GM19043 (cell line): ENCODE data around the gene UGT1A6.

Experiments used
- ATAC-seq: cut with Tn5 transposase; IDR thresholded peaks from one replicate; pipeline ENCODE4 v1.9.1; 2021; ENCODE audit warnings: low read depth; ENCODE audit not compliant: unreplicated experiment

Gene UGT1A6

DNA sequence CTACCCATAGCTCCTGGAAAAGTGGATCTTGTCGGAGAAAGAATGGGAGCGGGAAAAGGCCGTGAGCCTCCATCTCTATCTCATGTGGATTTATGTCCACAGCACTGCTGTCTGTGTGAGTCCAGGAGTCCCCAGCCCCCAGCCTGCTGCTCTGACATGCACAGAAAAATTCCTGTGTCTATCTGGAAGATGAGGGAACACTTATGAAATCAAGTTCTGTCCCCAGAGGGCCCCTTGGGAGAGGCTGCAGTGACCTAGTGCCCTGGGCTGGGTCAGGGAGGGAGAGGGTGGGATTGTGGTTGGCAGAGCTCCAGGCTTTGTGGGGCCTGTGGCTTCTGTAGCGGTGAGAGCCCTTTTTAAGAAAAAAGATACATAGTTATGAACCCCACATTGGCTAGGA, 124.1 kb downstream of the UGT1A6 start:
- ATAC-seq: no peak

DNA sequence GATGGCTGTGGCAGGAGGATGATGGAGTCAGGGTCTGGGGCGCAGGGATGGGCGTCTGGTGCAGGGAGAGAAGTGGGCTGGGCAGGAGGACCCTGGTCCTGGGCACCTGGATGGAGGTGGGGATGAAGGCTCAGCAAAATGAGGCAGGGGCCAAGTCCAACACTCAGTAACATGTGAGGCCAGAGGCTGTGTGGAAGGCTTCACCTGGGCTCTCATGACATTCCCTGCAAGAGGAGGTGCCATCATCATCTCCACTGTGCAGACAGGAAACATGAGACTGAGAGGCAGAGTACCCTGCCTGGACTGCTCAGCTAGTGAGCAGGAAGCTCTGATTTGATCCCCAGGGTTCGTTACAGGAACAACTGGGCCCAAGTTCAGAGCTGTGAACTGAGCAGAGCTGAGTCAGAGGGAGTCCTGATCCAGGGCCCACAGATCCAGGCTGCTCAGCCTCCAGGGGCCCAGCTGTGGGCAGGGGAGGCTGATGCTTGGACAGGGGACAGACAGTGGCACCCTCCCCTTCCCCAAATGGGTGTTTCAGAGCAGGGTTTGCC, 124.7 kb downstream of the UGT1A6 start:
- ATAC-seq: no peak

- no peak for ATAC-seq
Observed at GRCh38 chr2:233817995-233818638, 125.4 kb downstream of the UGT1A6 start.

- ATAC-seq: no peak
Observed at GRCh38 chr2:233818639-233819621, 126.2 kb downstream of the UGT1A6 start.

GRCh38 chr2:233819884-233820773, 127.4 kb downstream of the UGT1A6 start:
- no peak for ATAC-seq

DNA sequence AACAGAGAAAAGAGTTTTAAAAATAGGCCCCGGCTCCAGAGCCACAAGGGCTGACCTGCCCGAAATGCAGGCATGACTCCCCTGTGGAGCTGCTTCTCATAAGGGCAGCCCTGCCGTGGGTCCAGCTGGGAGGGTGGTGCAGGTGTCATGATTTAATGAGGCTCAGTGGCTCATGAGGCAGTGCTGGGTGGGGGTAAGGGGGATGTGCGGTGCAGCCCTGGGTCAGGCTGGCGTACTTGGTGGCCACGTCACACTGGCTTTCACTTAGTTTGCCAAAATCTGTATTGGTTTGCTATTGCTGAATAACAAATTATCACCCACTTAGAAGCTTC, 128.1 kb downstream of the UGT1A6 start:
- no peak for ATAC-seq

DNA sequence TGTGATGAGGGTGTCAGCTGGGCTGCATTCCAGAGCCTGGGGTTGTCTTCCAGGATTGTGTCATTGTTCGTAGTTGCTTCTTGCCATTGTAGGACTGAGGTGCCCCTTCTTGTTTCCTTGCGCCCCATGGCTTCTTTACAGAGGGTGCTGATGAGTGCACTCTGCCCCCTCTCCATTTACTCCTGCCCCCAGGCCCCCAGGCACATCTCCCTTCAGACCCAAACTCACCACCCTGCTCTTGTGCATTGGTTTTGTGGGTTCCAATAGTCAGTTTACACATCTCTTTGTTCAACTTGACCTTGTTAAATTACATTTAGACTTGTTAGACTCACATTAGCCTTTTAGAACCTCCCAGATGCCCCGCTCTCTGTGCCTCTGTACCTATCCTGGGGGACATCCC, 128.5 kb downstream of the UGT1A6 start:
- no peak for ATAC-seq

DNA sequence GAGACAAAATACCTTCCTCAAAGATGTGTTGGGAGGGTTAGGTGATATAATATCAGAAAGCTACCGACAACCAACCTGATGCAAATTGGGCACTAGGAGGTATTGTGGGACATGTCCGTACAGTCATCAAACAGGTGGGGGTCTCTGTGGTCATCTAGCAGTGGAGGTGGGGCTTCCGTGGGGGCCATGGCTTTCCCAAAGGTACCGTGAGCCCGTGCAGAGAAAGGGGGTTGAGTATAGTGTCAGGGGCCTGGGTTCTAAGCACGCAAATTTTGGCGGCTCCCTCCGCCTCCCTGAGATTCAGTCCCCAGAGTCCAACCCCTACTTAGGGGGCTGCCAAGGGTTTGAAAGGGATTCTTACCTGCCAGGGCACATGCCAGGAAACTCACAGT, 129.0 kb downstream of the UGT1A6 start:
- no peak for ATAC-seq

- no peak for ATAC-seq
Observed at GRCh38 chr2:233822101-233822771, 129.5 kb downstream of the UGT1A6 start.
